ENCODE measurements around the gene SPCS2.

Gene SPCS2

DNA sequence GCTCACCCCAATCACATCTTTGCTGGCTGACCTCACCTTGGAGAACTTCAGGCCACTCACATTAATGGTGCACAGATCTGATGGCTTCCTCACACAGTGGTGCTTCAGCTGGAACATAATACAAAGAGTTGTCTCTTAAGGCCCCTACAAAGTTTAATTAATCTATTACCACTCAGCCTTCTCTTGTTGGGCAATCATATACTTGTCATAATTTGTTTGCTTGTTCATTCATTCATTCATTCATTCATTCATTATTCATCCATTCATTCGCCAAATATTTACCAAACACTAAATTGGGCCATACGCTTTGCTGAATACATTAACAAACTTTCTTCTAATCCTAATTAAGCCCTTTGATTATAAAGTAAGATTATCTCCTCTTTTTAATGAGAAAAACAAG, 15.3 kb upstream of the SPCS2 start:
- POLR2A ChIA-PET: no interaction called here
- DNase-seq (ENCODE audit: extremely low spot score): no peak

DNA sequence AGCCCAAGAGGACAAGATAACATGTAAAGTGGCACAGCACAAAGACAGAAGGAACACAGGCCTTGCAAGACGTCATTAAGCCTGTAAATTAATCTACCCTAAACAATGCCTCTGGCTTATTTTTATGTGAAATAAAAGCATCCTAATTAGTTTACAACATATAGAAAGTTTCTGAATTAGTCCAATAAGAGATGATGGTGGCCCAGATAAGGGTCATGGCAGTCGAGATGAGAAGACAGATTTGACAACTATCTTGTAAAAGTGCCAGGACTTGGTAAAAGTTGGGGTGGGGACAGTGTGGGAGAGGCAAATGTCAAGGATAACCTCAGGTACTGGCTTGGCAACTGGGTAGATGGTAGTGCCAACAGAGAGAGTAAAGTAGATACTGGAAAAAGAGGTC, 13.8 kb upstream of the SPCS2 start:
- ChIA-PET POLR2A (no interaction called here), CTCF (interaction anchor here (1.6 kb wide), 1 partner anchor 96 kb away, joined by 3 read pairs; no protein-coding TSS in a partner anchor)
- TF ChIP-seq, protein P1, sequence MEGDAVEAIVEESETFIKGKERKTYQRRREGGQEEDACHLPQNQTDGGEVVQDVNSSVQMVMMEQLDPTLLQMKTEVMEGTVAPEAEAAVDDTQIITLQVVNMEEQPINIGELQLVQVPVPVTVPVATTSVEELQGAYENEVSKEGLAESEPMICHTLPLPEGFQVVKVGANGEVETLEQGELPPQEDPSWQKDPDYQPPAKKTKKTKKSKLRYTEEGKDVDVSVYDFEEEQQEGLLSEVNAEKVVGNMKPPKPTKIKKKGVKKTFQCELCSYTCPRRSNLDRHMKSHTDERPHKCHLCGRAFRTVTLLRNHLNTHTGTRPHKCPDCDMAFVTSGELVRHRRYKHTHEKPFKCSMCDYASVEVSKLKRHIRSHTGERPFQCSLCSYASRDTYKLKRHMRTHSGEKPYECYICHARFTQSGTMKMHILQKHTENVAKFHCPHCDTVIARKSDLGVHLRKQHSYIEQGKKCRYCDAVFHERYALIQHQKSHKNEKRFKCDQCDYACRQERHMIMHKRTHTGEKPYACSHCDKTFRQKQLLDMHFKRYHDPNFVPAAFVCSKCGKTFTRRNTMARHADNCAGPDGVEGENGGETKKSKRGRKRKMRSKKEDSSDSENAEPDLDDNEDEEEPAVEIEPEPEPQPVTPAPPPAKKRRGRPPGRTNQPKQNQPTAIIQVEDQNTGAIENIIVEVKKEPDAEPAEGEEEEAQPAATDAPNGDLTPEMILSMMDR (IDR thresholded peaks at IDR 0.05; ENCODE audit: control extremely low read depth, extremely low read depth, low read depth, missing control alignments): no peak
- DNase-seq (ENCODE audit: extremely low spot score): no peak

More for the DNA sequence above, 15.3 kb upstream of the SPCS2 start:
- TF ChIP-seq, protein P1 (IDR thresholded peaks at IDR 0.05; ENCODE audit: control extremely low read depth, extremely low read depth, low read depth, missing control alignments): no peak
- CTCF ChIA-PET: interaction anchor here (0.8 to 6.8 kb wide), 4 partner anchors 24 to 271 kb away, joined by 3 to 61 read pairs (median 4); no protein-coding TSS in a partner anchor

DNA sequence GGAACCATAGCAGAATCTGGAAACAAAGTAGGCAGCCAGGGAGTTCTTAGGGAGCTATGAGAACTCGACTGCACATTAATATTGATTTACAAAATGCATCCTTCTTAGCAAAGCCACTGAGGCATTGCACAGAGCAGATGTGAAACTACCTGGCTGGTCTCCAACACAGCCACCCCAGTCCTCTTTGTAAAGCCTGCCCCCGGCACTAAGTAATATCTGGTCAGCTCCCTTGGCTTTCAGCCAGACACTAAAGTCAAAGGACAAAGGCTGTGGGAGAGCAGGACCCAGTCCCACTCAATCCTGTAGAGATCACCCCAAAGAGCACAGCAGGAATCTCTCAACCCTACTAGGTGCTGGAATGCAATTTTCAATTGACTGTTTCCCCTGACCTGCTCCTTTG, 13.0 kb upstream of the SPCS2 start:
- ChIA-PET CTCF (interaction anchor here (0.7 to 3.5 kb wide), 7 partner anchors 7 to 269 kb away, joined by 3 to 13 read pairs (median 4); no protein-coding TSS in a partner anchor), POLR2A (no interaction called here)
- DNase-seq (ENCODE audit: extremely low spot score): no peak
- TF ChIP-seq, protein P1 (IDR thresholded peaks at IDR 0.05; ENCODE audit: control extremely low read depth, extremely low read depth, low read depth, missing control alignments): no peak

DNA sequence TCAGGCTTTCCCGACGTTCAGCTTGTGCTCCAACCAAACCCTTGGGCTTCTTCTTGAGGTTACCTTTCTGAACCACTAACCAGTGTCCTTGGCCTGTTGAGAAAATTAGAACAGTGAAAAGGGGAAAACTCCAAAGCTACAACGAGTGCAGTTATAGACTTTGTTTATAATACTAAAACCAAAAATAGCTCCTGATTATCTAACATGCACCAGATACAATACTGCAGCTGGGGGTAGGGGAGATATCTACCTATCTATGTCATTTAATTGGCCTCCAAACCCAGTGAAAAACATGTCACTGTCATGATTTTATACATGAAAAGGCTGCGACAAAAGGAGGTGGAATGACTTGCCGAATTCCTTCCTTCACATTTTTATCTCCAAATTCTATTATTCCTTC, 12.1 kb upstream of the SPCS2 start:
- POLR2A ChIA-PET: no interaction called here
- no peak for DNase-seq (ENCODE audit: extremely low spot score)
- TF ChIP-seq, protein P1 (IDR thresholded peaks at IDR 0.05; ENCODE audit: control extremely low read depth, extremely low read depth, low read depth, missing control alignments): no peak
- CTCF ChIA-PET: interaction anchor here (0.9 to 3.5 kb wide), 10 partner anchors 8 to 204 kb away, joined by 3 to 13 read pairs (median 4); no protein-coding TSS in a partner anchor

DNA sequence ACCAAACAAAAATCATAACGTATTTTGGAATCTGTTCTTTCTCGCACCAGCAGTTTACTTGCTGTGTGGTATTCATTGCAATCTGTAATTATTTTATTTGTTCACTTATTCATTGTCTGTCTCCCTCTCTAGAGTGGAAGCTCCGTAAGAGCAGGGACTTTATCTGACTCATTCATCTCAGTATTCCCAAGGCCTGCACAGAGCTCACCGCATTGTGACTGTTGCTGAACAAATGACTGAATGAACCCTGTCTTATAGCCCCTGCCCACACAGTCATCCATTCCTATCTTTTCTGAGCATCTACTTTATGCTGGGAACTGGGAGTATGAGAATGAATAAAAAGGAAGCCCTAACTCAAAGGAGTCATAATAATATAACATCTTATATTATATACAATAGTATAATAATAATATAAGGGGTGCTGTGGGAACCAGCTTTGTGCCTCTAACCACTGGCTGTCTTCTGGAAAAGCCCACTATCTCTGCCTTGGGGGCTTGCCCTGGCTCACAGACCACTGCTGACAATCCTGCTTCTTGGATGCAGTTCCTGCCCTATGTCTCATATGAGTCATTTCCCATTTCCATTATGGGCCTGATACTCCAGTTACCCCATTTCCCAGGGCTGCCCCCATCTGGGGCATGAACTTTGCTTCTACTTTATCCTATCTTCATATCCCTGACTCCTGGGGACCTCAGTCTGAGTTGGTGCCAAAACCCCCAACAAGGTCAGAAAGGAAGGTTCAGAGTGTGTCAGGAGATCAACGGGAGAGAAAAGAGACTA, 11.2 kb upstream of the SPCS2 start:
- TF ChIP-seq, protein P1 (IDR thresholded peaks at IDR 0.05; ENCODE audit: control extremely low read depth, extremely low read depth, low read depth, missing control alignments): no peak
- CTCF ChIA-PET: interaction anchor here (1.0 to 3.5 kb wide), 6 partner anchors 9 to 203 kb away, joined by 3 to 13 read pairs (median 4); no protein-coding TSS in a partner anchor
- DNase-seq (ENCODE audit: extremely low spot score): no peak
- POLR2A ChIA-PET: no interaction called here

DNA sequence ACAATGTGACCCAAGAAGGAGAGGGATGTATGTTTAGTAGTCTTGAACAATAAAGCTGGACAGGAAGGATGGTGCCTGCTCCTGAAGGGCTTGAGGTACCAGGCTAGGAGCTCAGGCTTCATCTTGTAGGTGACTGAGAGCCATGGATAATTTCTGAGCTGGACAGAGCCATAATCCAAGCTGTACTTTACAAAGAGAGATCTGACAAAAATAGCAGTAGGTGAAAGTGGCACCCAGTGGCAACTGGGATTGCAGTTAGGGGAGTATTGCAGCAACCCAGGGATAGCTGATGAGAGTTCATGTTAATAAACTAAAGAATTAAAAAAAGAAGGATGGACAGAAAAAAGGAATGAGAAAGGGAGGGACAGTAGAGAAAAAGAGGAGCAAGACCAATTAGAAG, 7.6 kb upstream of the SPCS2 start:
- ChIA-PET CTCF (interaction anchor here (0.7 to 4.4 kb wide), 6 partner anchors 12 to 263 kb away, joined by 3 to 38 read pairs (median 4); no protein-coding TSS in a partner anchor), POLR2A (no interaction called here)
- TF ChIP-seq, protein P1 (IDR thresholded peaks at IDR 0.05; ENCODE audit: control extremely low read depth, extremely low read depth, low read depth, missing control alignments): no peak
- DNase-seq (ENCODE audit: extremely low spot score): no peak

Measured in GM10248 (cell line).